ENCODE data around the gene SH3BP5L.

Gene SH3BP5L

DNA sequence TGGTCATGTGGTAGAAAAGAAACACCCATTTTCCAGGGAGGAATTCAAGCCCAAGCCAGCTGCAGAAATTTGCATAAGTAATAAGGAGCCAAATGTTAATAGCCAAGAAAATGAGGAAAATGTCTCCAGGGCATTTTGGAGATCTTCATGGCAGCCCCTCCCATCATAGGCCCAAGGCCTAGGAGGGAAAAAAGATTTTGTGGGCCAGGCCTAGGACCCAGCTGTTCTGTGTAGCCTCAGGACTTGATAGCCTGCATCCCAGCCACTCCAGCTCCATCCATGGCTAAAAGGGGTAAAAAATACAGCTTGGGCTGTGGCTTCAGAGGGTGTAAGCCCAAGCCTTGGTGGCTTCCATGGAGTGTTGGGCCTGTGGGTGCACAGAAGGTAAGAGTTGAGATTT is 48.7 kb downstream of the SH3BP5L start:
- DNase-seq (ENCODE audit: low read depth), result no peak

GRCh38 chr1:248775441-248775840 is 50.3 kb downstream of the SH3BP5L start:
- no peak for DNase-seq (ENCODE audit: low read depth)

Data from stimulated activated CD8-positive, alpha-beta memory T cell treated with anti-CD3 and anti-CD28 coated beads, Interleukin-7, amount 100 ng/mL, for 24 hours (primary cell).